ENCODE results near the gene AUTS2.

Gene AUTS2

DNA sequence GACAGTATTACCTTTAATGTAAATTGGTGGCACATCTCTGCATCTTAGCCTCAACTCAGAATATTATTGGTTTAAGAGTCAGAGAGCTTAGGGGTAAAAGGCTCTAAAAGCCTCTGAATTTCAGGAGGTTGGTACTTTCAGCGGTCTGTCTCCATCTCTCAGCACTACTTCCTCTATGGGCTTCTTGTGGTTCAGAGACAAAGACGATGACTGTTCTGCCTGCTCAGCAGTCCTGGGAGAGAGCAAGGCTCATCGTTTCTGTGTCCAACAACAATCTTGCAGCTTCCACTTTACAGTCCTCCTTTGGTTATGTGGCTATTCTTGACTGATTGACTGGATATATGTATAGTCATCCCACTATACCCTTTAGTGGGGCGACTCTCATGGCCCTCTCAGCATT is 394.7 kb downstream of the AUTS2 start:
- no peaks in the 10 kb centered on the region; the same call in 1 of the 2 replicates for H3K9me3 ChIP-seq (ENCODE audit: insufficient read depth, low read length)
- no peak overlapping the region for H3K9ac ChIP-seq (ENCODE audit: insufficient read length, low read depth)
- H3K36me3 ChIP-seq (ENCODE audit: insufficient read depth, insufficient read length, low read length), result no peaks in the 10 kb centered on the region
- no peaks in the 10 kb centered on the region for H3K27me3 ChIP-seq (ENCODE audit: insufficient read depth, insufficient read length)
- no peak overlapping the region for H3K4me3 ChIP-seq (ENCODE audit: insufficient read length, low read depth)
- no peaks in the 10 kb centered on the region for H3K4me1 ChIP-seq (ENCODE audit: insufficient read depth, insufficient read length)
- TF ChIP-seq SUZ12 (IDR thresholded peaks at IDR 0.05; ENCODE audit: extremely low read depth, insufficient read depth, insufficient read length) (no peak), ZNF274 (IDR thresholded peaks at IDR 0.05; ENCODE audit: low read depth, low read length) (no peak), YY1 (IDR thresholded peaks at IDR 0.05; ENCODE audit: insufficient read depth, insufficient read length) (no peak)
- DNase-seq (ENCODE audit: low read depth, low spot score), result no peak

DNA sequence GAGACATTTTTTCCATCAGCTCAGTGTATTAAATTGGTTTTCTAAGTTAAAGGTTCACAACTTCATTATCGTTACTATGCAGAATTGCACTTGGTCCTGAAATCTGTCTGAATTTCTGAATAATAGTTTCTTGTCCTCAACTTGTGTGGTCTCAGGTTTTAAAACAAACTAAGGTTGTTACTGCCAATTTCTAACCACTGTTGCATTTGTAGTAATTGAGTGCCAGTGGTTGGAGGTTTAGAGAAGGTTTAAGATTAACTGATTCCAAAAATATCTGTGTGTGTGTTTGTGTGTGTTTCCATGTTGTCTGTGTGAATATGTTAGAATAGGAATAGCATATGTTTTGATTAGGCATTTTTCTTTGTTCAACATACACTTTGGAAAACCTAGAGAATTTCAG is 395.9 kb downstream of the AUTS2 start:
- Histone ChIP-seq H3K4me3 (ENCODE audit: insufficient read length, low read depth) (no peak overlapping the region), H3K4me1 (ENCODE audit: insufficient read depth, insufficient read length) (no peaks in the 10 kb centered on the region), H3K36me3 (ENCODE audit: insufficient read depth, insufficient read length, low read length) (no peaks in the 10 kb centered on the region), H3K9me3 (ENCODE audit: insufficient read depth, low read length) (no peaks in the 10 kb centered on the region; the same call in 1 of the 2 replicates), H3K27me3 (ENCODE audit: insufficient read depth, insufficient read length) (no peaks in the 10 kb centered on the region), H3K9ac (ENCODE audit: insufficient read length, low read depth) (no peak overlapping the region)
- no peak for TF ChIP-seq YY1 (IDR thresholded peaks at IDR 0.05; ENCODE audit: insufficient read depth, insufficient read length)
- no peak for TF ChIP-seq SUZ12 (IDR thresholded peaks at IDR 0.05; ENCODE audit: extremely low read depth, insufficient read depth, insufficient read length)
- TF ChIP-seq ZNF274 (IDR thresholded peaks at IDR 0.05; ENCODE audit: low read depth, low read length), result no peak
- no peak for DNase-seq (ENCODE audit: low read depth, low spot score)

GRCh38 chr7:69994886-69995542 is 396.7 kb downstream of the AUTS2 start:
- no peak overlapping the region for H3K4me3 ChIP-seq (ENCODE audit: insufficient read length, low read depth)
- H3K4me1 ChIP-seq (ENCODE audit: insufficient read depth, insufficient read length), result no peaks in the 10 kb centered on the region
- H3K27me3 ChIP-seq (ENCODE audit: insufficient read depth, insufficient read length), result no peaks in the 10 kb centered on the region
- TF ChIP-seq ZNF274 (IDR thresholded peaks at IDR 0.05; ENCODE audit: low read depth, low read length), result no peak
- no peak for TF ChIP-seq SUZ12 (IDR thresholded peaks at IDR 0.05; ENCODE audit: extremely low read depth, insufficient read depth, insufficient read length)
- no peak for TF ChIP-seq YY1 (IDR thresholded peaks at IDR 0.05; ENCODE audit: insufficient read depth, insufficient read length)
- no peaks in the 10 kb centered on the region for H3K9me3 ChIP-seq (ENCODE audit: insufficient read depth, low read length)
- no peak overlapping the region for H3K9ac ChIP-seq (ENCODE audit: insufficient read length, low read depth)
- no peaks in the 10 kb centered on the region for H3K36me3 ChIP-seq (ENCODE audit: insufficient read depth, insufficient read length, low read length)
- no peak for DNase-seq (ENCODE audit: low read depth, low spot score)

- Histone ChIP-seq H3K36me3 (ENCODE audit: insufficient read depth, insufficient read length, low read length) (no peaks in the 10 kb centered on the region), H3K9me3 (ENCODE audit: insufficient read depth, low read length) (no peaks in the 10 kb centered on the region), H3K4me3 (ENCODE audit: insufficient read length, low read depth) (no peak overlapping the region), H3K9ac (ENCODE audit: insufficient read length, low read depth) (no peak overlapping the region), H3K4me1 (ENCODE audit: insufficient read depth, insufficient read length) (no peaks in the 10 kb centered on the region), H3K27me3 (ENCODE audit: insufficient read depth, insufficient read length) (no peaks in the 10 kb centered on the region)
- DNase-seq (ENCODE audit: low read depth, low spot score), result no peak
- TF ChIP-seq YY1 (IDR thresholded peaks at IDR 0.05; ENCODE audit: insufficient read depth, insufficient read length) (no peak), ZNF274 (IDR thresholded peaks at IDR 0.05; ENCODE audit: low read depth, low read length) (no peak), SUZ12 (IDR thresholded peaks at IDR 0.05; ENCODE audit: extremely low read depth, insufficient read depth, insufficient read length) (no peak)
These were observed 397.8 kb downstream of the AUTS2 start for GRCh38 chr7:69996121-69996520.

GRCh38 chr7:70000737-70001348 is 402.6 kb downstream of the AUTS2 start:
- TF ChIP-seq SUZ12 (IDR thresholded peaks at IDR 0.05; ENCODE audit: extremely low read depth, insufficient read depth, insufficient read length), result no peak
- no peak for TF ChIP-seq ZNF274 (IDR thresholded peaks at IDR 0.05; ENCODE audit: low read depth, low read length)
- no peak for TF ChIP-seq YY1 (IDR thresholded peaks at IDR 0.05; ENCODE audit: insufficient read depth, insufficient read length)
- no peaks in the 10 kb centered on the region for H3K36me3 ChIP-seq (ENCODE audit: insufficient read depth, insufficient read length, low read length)
- H3K27me3 ChIP-seq (ENCODE audit: insufficient read depth, insufficient read length), result no peaks in the 10 kb centered on the region
- H3K4me1 ChIP-seq (ENCODE audit: insufficient read depth, insufficient read length), result no peaks in the 10 kb centered on the region
- no peak overlapping the region for H3K9ac ChIP-seq (ENCODE audit: insufficient read length, low read depth)
- H3K9me3 ChIP-seq (ENCODE audit: insufficient read depth, low read length), result no peaks in the 10 kb centered on the region
- H3K4me3 ChIP-seq (ENCODE audit: insufficient read length, low read depth), result no peak overlapping the region
- no peak for DNase-seq (ENCODE audit: low read depth, low spot score)

- no peaks in the 10 kb centered on the region for H3K9me3 ChIP-seq (ENCODE audit: insufficient read depth, low read length)
- H3K4me3 ChIP-seq (ENCODE audit: insufficient read length, low read depth), result no peak overlapping the region
- H3K9ac ChIP-seq (ENCODE audit: insufficient read length, low read depth), result no peak overlapping the region
- no peak for TF ChIP-seq YY1 (IDR thresholded peaks at IDR 0.05; ENCODE audit: insufficient read depth, insufficient read length)
- H3K4me1 ChIP-seq (ENCODE audit: insufficient read depth, insufficient read length), result no peaks in the 10 kb centered on the region
- DNase-seq (ENCODE audit: low read depth, low spot score), result no peak
- no peaks in the 10 kb centered on the region for H3K36me3 ChIP-seq (ENCODE audit: insufficient read depth, insufficient read length, low read length)
- no peaks in the 10 kb centered on the region for H3K27me3 ChIP-seq (ENCODE audit: insufficient read depth, insufficient read length)
These were observed 407.2 kb downstream of the AUTS2 start for GRCh38 chr7:70005480-70005879.

DNA sequence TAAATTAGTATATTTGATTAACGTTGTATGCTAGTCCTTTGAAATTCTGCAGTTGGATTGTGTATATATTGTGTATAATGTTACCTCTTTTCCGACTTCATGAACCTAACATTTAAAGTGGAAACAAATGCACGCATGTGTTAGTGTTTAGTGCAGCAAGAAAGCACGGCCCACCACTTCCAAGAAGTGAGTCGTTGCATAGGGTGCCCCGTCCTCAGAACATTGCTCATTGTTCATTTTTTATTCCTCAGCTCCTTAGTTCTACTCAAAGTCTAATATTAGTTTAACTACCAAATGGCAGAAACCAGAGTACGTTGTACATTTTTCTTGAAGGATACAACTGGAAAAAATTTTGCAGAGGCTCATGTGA is 407.6 kb downstream of the AUTS2 start:
- Histone ChIP-seq H3K9ac (ENCODE audit: insufficient read length, low read depth) (no peak overlapping the region), H3K4me1 (ENCODE audit: insufficient read depth, insufficient read length) (no peaks in the 10 kb centered on the region), H3K36me3 (ENCODE audit: insufficient read depth, insufficient read length, low read length) (no peaks in the 10 kb centered on the region), H3K27me3 (ENCODE audit: insufficient read depth, insufficient read length) (no peaks in the 10 kb centered on the region), H3K9me3 (ENCODE audit: insufficient read depth, low read length) (no peaks in the 10 kb centered on the region), H3K4me3 (ENCODE audit: insufficient read length, low read depth) (no peak overlapping the region)
- no peak for DNase-seq (ENCODE audit: low read depth, low spot score)
- TF ChIP-seq SUZ12 (IDR thresholded peaks at IDR 0.05; ENCODE audit: extremely low read depth, insufficient read depth, insufficient read length), result no peak
- no peak for TF ChIP-seq YY1 (IDR thresholded peaks at IDR 0.05; ENCODE audit: insufficient read depth, insufficient read length)
- TF ChIP-seq ZNF274 (IDR thresholded peaks at IDR 0.05; ENCODE audit: low read depth, low read length), result no peak
